GM18526 (cell line): Measurements from ENCODE around the gene CDKN3.

Experiments used
- POLR2A ChIP-seq: IDR thresholded peaks from 3 replicates; pipeline ENCODE4 v1.6.1; 2011; ENCODE audit not compliant: insufficient read length; ENCODE audit errors: extremely low read depth

The CDKN3 gene, protein sequence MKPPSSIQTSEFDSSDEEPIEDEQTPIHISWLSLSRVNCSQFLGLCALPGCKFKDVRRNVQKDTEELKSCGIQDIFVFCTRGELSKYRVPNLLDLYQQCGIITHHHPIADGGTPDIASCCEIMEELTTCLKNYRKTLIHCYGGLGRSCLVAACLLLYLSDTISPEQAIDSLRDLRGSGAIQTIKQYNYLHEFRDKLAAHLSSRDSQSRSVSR

DNA sequence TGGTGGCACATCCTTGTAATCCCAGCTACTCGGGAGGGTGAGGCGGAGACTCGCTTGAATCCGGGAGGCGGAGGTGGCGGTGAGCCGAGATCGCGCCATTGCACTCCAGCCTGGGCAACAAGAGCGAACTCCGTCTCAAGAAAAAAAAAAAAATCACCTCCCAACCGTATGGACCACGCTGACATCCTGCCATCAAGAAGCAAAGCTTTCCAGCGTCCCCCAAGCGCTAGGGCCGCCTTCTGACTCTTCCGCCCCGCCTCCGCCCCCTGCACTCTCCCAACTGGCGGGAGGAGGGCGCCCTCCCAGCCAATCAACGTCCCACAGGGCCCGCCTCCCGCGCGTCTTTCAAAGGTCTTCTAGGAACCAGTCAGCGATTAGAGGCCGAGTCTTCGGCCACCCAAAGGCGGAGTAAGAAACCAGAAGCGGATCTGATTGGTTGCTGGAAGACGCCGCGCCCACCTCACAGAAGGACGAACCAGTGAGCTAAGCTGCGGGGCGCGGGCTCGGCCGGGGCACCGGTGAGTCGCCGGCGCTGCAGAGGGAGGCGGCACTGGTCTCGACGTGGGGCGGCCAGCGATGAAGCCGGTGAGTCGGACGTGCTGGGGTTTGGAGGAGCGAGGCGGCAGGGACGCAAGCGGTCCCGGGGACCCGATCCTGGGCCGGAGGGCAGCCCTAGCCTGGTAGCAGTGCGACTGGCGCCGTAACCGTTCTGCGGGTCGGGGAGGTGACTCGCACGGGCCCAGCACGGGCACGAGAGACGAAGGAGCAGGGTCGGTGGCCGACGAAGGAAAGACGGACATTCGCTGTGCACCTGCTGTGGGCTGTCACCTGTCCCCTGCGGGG lies at the start of gene CDKN3:
Gene CDKN3 (plus strand): TSS at position 515 of the 843 bp plus-strand sequence. CDS start 62 bp downstream, at position 577.
- TF ChIP-seq POLR2A: peak; percentile 94

DNA sequence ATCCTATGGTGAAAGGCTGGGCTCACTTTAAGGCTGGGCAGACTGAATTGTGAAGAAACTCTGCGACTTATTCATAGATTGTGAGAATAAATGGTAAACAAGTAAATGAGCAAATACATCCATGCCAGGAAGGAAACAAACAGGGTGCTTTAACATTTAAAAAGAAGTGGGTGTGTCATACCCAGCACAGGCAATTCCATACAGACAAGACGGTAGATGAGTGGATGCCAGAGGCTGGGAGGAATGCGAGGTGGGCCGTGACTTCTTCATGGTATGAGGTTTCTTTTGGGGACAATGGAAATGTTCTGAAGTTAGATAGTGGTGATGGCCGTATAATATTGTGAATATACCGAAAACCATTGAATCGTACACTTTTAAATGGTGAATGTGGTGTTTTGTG lies 49.8 kb upstream of the CDKN3 start:
- no peak for TF ChIP-seq POLR2A

DNA sequence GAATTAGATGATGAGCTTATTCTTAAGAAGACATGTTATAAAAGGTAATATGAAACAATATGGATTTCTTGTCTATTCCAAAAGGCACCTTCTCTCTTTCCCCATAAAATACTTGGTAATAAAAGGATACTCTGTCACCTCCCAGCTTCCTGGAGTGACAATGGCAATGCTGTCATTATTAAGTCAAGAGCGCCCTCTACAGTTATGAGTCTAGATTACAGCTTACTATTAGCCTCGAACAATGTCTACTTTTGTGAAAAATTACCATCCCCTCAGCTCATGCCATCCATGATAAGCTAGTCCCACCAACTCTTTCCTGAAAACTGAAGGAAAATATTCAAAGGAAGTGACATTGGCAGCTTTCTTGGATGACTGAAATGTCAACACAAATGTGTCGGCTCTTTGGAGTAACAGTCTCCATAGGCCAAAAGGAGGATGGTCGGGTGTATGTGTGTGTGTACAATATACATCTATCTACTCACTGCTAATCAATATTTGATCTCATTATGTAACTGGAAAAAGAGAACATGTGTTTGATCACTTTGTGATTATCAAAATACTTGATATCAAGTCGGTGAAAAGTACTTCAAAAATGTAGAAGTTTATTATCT lies 48.7 kb upstream of the CDKN3 start:
- TF ChIP-seq POLR2A: no peak

DNA sequence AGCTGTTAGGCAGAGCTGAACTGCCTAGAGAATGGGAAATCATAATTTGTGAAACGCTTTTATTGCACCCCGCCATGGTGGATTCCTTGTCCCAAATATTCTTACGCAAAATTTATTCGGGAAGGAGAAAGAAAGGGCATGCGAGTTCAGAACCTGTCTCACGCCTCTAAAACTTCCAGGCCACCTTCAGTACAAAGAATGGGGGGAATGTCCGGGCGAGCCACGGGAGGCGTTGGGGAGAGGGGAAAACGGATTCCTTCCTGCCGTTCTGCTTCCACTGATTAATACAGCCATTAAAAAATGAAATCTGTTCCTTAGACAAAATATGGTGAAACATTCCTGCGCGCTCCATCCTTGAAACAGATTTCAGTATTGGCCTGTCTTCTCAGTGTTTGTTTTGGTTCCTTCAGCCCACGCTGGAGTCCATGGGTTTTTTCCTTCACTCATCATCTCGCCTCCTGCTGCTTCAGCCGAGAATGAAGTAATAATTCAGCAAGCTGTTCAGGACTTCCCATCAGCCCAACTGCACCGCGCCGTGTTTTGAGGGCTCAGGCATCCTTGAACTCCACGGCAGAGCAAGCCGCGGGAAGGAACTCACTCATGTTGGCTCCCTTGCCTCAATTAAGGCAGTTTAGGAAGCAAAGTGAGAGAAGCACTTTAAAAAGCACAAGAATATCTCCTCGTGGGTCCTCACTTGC lies 47.7 kb upstream of the CDKN3 start:
- no peak for TF ChIP-seq POLR2A

DNA sequence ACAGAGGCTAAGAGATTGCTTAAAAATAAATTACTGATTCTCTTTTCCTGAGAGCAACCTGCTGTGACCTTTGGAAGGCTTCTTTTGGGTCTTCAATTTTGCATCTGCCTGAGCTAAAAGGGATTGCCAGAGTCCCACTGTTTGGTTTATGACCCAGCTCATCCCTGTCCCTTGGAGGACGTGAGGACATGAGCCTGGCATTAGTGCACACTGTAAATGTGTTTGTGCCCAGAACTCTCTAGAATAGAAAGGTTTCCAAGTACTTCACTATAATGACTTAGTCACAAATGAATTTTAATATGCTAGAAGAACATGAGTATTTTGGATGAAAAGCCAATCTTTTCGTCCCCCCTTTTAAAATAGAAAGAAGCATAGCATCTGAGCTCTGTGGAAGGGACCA lies 47.1 kb upstream of the CDKN3 start:
- no peak for TF ChIP-seq POLR2A

DNA sequence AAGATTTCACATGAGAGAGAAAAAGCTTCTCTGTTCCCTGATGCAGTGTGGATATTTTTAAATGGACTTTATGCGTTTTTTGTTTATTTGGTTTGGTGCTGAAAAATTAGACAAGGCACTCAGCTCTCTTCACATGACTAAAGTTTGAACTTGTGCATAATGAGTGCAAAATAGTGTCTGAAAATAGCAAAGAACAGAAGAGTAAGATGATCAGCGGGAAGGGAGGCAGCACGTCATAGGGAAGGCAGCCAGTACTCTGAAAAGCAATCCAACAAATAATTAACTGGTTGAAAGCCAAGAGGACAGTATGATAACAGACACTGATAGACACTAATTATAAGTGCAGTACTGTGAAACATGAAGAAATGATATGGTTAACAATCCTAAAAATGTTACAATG lies 46.6 kb upstream of the CDKN3 start:
- TF ChIP-seq POLR2A: no peak

DNA sequence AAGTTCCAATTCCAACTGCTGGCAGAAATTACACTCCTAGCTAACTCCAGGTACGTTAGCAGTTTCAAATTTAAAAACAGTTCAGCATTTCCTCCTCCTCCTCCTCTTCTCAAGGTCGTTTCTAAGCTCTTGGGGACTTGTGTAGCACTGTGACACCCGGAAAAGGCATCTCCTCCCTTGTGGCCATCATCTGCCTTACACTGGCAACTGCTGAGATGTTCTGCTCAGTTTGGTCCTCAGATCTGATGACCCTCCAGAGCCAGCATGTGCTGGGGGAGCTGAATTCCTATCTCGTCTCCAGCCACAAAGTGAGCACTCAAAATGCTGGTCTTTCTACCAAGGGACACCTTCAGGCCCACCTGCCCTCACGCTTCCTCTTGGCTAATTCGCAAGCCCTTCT lies 43.5 kb upstream of the CDKN3 start:
- TF ChIP-seq POLR2A: no peak

DNA sequence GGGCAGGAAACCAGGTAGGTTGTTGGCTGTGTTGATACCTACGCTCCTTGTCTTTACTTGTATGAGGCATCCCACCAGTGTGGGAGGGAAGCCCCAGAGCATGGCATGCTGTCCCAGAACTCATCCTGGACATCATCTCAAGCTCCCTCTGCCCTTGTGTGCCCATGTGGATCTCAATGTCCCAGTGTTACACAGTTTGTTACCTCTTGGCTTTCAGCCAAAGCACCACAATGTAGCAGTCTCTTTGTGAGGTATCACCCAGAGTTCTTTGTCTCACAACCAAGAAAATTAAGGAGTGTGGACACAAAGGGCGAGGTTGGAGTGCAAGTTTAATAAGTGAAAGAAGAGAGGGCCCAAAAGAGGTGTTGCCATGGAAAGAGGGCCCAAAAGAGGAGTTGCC lies 43.1 kb upstream of the CDKN3 start:
- TF ChIP-seq POLR2A: no peak

DNA sequence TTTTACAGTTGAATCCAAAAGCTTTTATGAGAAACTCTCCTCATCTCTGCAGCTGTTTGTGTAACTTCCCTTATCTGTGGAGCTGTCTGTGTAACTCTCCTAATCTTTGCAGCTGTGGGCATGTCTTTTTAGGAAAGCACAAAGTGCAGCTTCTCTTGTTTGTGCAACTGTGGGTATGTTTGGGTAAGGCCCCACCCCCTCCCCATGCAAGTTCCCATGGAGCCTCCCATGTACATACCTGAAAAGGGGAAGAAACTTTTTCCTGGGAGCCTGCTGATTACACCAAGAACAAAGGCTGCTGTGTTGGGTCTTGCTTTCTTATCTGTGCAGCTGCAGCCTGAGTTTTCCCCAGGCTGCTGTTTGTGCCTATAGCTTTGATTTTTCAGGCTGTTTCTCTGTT lies 42.7 kb upstream of the CDKN3 start:
- TF ChIP-seq POLR2A: no peak

DNA sequence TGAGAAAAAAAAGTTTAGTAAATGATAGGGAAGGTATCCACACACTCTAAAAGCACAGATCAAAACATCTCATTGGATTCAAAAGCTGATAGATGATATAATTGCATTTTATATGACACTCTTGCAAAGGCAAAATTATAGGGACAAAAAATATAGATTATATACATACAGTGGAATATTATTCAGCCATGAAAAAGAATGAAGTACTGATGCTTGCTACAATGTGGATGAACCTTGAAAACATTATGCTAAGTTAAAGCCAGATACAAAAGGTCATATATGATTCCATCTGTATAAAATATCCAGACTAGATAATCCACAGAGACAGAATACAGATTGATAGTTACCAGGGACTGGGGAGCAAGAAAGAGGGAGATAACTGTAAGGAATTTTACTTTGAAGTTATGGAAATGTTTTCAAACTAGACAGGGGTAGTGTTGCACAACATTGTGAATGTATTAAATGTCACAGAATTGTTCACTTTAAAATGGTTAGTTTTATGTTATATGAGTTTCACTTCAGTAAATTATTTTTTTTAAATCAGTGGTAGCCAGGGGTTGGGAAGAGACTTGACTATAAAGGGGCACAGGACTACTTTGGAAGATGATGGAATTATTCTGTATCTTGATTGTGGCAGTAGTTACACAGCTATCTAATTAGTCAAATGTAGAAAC lies 41.7 kb upstream of the CDKN3 start:
- no peak for TF ChIP-seq POLR2A

DNA sequence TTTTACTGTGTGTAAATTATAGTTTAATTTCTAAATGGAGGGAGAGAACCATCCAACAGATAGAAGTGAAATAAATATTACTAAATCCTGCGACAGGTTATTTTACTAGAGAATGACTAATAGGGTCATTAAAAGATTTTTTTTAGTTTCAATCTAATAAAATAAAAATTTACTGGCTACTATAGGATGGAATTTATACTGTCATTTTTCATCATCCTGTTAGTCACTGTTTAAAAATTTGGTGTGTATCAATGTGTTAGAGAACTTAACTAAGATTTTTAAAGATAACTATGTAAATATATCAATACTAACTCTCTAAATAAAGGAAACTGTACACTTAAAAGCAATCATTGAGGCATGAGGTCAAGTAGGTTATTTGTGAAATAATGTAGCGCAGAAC lies 41.1 kb upstream of the CDKN3 start:
- no peak for TF ChIP-seq POLR2A

DNA sequence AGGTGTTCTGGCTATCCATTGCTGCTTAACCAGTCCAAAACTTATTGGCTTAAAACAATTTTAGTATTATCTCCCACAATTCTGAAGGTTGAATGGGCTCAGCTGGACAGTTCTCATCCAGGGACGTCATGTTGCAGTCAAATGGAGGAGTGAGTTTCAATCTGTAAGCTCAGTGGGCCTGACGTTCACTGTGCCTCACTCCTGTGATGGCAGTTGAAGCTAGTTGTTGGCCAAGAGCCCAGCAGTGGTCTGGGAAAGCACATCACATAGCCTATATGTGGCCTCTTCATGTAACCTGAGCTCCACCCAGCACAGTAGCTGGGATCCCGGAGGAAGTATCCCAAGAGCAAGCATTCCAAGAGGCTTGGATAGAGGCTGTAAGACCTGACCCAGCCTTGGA lies 40.6 kb upstream of the CDKN3 start:
- no peak for TF ChIP-seq POLR2A

DNA sequence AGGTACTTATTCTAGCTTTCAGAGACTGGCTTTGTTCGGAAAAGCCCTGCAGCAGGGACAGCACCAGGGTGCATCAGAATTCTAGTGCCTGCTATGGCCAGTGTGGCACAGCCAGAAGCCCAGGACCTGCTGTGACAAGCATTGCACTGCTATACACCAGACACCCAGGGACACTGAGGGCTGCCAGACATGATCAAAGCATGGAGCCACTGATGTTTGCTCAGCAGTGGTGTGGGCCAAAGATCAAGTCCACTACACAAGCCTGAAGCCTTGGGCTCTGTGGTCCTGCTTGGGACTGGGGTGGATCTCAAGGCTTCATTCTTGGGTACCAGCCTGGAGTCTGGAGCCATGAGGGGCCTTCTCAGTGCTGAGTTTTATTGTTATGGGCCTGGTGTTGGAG lies 36.1 kb upstream of the CDKN3 start:
- no peak for TF ChIP-seq POLR2A

DNA sequence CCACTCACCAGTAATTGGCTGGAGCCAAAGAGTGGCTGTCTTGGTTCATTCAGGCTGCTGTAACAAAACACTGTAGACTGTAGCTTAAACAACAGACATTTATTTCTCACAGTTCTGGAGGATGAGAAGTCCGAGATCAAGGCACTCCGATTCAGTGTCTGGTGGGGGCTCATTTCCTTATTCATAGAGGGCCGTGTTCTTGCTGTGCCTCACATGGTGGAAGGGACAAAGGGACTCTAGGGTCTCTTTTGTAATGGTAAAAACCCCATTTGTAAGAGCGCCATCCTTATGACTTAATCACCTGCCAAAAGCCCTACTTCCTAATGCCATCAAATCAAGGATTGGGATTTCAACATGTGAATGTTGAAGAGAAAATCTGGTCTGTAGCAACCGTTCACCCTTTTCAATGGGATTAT lies 34.7 kb upstream of the CDKN3 start:
- TF ChIP-seq POLR2A: no peak
